Fibroblast of skin of right quadriceps (primary cell): ENCODE measurements around the gene RBM47.
"Not testable (repeated sequence)": the region's sequence is repeated elsewhere in the genome, so short reads cannot be mapped to it uniquely, and the experiment has no call there.

Experiments used
- DNase-seq: peaks from one replicate; pipeline ENCODE4 v3.0.0-alpha.2; 2013

Gene RBM47

DNA sequence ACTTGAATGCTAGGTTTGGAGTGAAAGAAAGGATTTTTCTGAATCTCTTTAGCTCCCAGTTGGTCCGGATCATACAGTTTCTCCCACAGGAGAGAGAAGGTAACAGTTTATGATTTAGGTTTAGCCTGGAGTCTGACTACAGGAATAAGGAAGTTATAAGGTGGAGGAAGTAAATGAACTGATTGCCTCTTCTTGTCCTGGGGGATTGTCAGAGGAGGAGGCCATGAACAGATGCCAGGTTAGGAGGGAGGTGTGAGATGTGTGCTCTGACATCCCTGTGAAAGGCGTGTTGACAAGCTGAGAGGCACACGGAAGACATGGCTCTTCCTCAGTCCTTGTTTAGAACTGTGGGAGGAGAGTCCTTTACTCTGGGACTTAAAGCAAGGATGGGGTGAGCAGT, 230.1 kb downstream of the RBM47 start:
- no peak for DNase-seq

DNA sequence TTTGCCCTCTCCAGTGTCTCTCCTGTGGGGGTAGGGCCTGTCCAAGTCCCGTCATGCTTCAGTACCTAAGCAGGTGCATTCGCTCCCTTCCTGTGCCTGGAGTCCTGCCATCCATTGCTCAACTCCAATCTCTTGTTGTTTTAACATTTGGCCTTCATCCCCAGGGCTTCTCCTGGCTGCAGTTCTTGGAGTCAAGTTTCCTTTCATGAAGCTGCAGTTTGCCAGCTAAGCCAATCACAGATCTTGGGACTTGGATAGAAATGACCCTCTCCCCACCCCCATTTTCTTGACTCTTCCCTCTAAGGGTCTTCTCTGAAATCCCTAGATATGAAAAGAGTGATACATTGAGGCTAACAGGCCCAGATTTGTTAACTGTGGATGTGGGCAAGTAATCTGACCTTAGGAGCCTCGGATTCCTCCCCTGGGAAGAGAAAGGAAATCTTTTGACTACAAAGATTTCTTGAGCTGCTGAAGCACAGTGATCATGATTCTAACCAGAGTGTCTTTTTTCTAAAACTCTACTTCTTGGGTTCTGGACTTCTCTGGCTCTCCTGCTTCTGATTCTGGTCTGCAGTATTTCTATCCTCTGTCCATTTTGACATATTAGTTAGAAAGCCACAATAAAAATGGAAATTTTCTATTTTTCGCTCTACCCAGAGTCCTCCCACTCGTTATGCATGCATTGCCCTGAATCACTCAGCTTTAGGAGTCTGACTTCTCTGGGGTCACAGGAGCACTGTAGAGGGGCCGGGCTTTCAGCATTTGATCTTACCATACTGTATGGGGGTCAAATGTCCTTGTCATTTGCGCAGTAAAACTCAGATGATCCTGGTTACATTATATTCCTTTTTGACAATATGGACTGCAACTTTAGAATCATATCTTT, 233.5 kb downstream of the RBM47 start:
- DNase-seq = peak; percentile 8

DNA sequence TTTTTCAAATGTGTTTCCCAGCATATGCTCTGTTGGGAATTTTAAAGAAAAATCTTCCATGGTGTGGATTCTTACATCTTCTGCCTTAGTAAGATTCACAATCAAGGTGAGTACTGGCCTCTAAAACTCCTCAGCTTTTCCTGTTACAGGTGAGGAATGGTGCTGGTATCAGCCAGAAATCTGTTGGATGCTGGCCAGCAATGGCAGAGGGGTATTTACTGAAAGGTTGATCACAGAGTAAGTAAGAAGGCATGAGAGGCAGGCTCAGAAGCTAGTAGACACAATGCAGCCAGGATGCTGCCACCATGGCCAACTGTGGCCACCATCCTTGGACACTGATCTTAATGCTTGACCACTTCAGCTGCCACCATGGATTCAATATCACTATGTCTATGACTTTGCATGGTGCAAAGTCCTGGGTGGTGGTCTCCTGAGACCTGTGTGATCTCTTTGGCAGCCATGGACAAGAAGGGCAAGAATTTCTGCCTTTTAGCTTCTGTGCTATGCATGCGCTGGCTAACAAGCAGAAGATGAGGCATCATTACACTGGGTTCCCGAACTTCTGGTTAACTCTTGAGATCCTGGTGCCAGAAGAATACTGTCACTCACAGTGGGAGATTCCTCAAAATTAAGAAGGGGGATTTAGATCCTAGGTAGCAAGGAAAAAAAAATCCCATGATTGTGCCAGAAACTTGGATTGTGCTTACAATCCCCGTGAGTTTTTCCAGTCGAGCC, 234.3 kb downstream of the RBM47 start:
- no peak for DNase-seq

DNA sequence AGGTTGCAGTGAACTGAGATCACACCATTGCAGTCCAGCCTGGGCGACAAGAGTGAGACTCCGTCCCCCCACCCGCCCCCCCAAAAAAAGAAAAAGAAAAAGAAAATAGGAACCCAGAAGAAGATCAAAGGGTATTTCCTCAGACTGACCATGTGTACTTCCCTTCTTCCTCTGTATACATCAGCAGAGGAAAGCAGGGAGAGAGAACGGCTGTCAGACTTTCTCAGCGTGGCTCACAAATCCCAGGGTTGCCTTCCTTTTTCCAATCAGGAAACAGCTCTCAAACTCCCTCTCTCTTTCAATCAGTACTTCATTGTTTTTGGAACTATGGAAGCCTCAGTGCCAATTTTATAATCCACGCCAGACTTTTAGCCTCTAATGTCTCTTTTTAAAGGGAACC, 235.4 kb downstream of the RBM47 start:
- no peak for DNase-seq

DNA sequence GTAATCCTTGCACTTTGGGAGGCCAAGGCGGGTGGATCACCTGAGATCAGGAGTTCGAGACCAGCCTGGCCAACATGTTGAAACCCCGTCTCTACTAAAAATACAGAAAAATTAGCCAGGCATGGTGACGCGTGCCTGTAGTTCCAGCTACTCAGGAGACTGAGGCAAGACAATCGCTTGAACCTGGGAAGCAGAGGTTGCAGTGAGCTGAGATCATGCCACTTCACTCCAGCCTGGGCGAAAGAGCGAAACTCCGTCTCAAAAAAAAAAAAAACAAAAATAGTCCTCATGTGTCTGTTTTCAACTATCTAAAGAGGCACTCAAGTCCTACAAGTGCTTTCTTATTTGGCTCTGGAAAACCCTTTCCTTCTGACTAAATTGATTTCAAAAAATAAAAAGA, 237.4 kb downstream of the RBM47 start:
- DNase-seq = not testable (repeated sequence)

DNA sequence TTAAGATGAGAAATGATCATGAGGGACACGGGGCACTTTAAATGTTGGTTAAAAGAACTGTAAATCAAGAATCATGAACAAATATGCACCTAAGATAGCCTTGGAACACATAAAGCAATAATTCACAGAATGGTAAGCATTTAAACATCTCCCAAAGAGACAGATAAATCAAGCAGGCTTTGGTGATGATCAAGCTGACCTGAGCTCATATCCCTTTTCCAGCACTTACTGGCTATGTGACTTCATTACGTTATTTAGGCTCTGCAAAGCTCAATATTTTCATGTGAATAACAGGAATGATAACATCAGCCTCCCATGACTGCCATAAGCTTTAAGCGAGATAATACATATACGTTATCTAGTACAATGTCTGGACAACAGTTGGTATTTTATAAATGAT, 239.7 kb downstream of the RBM47 start:
- no peak for DNase-seq

DNA sequence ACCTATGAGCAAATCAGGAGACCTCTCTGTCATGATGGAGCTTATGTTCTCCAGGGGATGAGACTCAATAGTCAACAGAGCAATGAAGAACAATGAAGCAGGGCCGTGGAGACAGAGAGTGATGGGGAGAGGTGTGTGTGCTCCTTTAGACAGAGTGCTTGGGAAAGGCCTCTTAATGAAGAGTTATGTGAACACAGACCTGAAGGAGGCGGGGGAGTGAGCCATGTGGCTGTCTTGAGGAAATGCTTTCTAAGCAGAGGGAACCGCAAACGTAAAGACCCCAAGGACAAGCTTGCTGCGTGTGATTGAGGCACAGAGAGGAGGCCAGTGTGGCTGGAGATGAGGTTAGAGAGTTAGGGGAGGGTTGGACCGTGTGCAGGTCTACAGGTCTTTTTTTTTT, 241.4 kb downstream of the RBM47 start:
- no peak for DNase-seq

DNA sequence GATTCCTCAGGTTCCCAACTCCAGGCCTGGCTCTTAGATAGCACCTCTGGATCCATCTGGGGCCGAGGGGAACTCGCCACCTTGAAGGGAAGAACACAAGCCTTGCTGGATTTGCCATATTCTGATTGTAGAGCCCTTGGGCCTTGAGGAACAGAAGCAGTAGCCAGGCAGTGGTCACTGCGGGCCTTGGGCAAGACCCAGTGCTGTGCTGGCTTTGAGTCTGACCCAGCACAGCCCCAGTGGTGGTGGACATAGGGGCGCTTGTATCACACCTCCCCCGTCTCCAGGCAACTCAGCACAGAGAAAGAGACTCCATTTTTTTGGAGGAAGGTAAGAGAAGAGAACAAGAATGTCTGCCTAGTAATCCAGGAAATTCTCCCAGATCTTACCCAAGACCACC, 249.0 kb downstream of the RBM47 start:
- DNase-seq = no peak

DNA sequence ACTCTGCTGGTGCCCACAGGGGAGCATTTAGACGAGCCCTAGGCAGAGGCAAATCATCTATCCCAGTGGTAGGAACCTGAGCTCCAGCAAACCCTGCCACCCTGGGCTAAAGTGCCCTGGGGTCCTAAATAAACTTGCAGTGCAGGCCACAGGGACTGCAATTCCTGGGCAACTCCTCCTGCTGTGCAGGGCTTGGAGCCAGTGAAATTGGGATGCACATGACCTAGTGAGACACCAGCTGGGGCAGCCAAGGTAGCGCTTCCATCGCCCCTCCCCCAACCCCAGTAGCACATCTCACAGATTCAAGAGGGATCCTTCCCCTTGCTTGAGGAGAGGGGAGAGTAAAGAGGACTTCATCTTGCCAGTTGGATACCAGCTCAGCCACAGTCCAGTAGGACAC, 250.4 kb downstream of the RBM47 start:
- no peak for DNase-seq

DNA sequence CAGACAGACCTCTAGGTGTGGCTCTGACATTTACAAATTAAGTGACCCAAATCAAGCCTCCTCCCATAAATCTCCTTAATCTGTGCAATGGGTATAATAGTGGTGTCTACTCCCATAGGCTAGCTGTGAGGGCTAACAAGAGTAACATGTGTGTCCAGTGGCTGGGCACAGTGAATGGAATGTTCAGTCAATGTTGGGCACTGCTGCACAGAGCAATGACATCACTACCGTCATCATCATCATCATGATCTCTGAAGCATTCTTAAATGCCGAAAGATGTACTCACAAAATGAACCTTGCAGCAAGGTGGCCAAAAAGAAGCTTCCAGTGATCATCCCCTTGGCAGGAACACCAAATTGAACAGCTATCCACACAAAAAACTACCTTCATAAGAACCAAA, 251.0 kb downstream of the RBM47 start:
- DNase-seq = peak; percentile 9

DNA sequence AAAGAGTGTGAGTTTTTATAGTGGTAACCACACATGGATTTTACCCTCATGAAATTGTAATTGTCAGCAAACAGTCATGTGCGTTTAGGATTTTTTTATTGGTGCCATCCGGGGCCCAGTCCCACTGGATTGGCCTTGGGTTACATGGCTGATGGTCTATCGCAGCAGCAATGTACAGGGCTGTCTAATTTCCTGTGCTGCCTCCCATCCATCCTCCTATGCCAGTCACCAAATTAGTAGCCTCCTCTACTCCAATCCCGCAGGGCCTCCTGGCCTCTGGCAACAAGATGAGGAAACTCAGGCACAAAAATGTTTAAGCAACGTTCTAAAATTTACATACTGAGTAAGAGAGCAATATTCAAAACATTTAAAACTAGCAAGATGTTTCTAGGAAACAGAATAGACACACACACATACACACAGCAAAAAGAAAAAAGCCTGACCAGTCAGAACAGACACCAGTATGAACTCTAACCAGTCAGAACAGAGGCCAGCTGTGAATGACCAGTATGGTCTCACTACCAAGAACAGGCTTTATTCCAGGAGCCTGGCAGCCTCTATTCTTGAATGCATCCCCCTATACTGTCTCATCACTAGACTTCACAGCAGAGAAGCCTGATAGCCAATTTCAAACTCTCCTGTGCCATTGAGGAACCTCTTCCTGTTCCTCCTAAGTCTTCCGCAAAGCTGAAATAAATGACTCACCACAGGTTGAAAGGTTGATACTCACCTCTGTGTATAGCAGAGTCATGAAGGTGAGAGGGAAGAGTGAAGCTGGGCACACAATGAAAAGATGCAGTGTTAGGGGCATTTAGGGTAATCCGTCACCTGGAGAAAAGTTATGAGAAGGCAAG, 251.9 kb downstream of the RBM47 start:
- DNase-seq = no peak

DNA sequence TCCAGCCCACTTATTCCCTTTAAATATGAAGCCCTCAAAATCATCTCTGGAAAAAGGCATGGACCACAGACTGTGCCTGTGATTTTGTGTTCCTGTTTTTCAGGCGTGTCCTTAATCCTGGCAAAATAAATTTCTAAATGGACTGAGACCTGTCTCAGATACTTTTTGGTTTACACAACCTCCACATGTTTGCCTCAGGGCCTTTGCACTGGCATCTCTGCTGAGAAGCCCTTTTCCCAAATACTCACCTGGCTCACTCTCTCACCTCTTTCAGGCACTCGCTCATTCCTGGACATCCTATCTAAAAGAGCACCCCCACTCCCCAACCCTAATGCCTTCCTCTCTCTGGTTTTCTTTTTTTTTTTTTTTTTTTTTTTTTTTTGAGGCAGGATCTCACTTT, 254.0 kb downstream of the RBM47 start:
- no peak for DNase-seq

DNA sequence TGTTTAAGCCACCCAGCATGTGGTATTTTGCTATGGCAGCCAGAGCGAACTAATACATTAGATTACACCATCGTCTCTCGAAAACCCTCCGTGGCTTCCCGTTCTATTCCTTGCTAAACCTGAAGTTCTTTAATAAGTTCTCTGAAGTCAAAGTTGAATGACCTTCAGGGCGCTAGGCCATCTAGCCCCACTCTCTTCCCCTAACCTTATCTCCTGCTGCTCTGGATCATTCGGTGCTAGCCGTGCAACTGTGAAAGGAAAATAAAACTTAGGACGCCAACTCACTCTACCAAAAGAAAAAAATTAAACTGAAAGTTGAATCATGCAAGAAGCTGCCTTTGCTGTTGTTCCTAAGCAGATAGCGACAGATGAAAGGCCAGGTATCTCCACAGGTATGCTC, 254.6 kb downstream of the RBM47 start:
- no peak for DNase-seq

DNA sequence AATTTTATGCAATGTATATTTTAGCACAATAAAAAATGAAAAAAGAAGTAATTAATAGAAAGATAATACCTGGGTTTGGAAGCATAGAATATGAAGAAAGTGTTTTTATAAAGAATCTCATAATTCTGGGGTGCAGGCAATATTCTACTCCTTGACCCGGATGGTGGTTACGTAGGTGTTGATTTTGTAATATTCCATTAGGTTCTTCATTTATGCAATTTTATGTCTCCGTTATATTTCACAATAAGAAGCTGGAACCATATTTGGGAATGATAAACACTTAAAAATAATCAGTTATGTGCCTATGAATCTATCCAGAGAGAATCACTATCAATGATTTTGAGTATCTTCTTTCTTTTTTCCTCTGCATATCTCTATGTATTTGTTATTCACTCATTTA, 256.0 kb downstream of the RBM47 start:
- no peak for DNase-seq
